HepG2 (cell line): Measurements from ENCODE around the gene UBE2O. TPM values are rescaled to one million over a fixed set of nuclear protein-coding genes. Genes with fewer than 3 reads are reported as not detected.

ENCODE experiments used
- KDM3A ChIP-seq: IDR thresholded peaks from 2 replicates; pipeline ENCODE4 v1.6.1; 2018; ENCODE audit warnings: low read depth, missing compliant biosample characterization
- MIXL1 ChIP-seq: IDR thresholded peaks from 2 replicates; pipeline ENCODE4 v1.6.1; 2016
- SAFB2 ChIP-seq: sonication (generic); formaldehyde crosslinking; IDR thresholded peaks from 2 replicates; pipeline ENCODE4 v1.5.1; 2020; ENCODE audit warnings: missing genetic modification reagents, low read depth, mild to moderate bottlenecking, borderline replicate concordance
- SNAPC5 ChIP-seq: sonication (generic); formaldehyde crosslinking; IDR thresholded peaks from 2 replicates; pipeline ENCODE4 v1.8.1; 2023; ENCODE audit warnings: mild to moderate bottlenecking, missing genetic modification reagents, borderline replicate concordance
- STAT5B ChIP-seq: sonication (generic); formaldehyde crosslinking; IDR thresholded peaks from 2 replicates; pipeline ENCODE4 v1.4.0; 2020; ENCODE audit warnings: missing genetic modification reagents
- YEATS4 ChIP-seq: sonication (generic); formaldehyde crosslinking; IDR thresholded peaks from 2 replicates; pipeline ENCODE4 v1.4.0; 2020; ENCODE audit warnings: missing genetic modification reagents, borderline replicate concordance
- ZBTB38 ChIP-seq: sonication (generic); formaldehyde crosslinking; IDR thresholded peaks from 2 replicates; pipeline ENCODE4 v1.5.1; 2020; ENCODE audit warnings: mild to moderate bottlenecking, missing genetic modification reagents
- ZBTB4 ChIP-seq: sonication (generic); formaldehyde crosslinking; IDR thresholded peaks from 2 replicates; pipeline ENCODE4 v1.4.0; 2020; ENCODE audit warnings: missing genetic modification reagents, mild to moderate bottlenecking, borderline replicate concordance
- ZBTB49 ChIP-seq: sonication (generic); formaldehyde crosslinking; IDR thresholded peaks from 2 replicates; pipeline ENCODE4 v1.4.0; 2020; ENCODE audit warnings: missing genetic modification reagents, borderline replicate concordance
- ZNF101 ChIP-seq: sonication (generic); formaldehyde crosslinking; IDR thresholded peaks from 2 replicates; pipeline ENCODE4 v1.4.0; 2020; ENCODE audit warnings: mild to moderate bottlenecking, low read depth, missing genetic modification reagents, borderline replicate concordance
- ZNF18 ChIP-seq: sonication (generic); formaldehyde crosslinking; IDR thresholded peaks from 2 replicates; pipeline ENCODE4 v1.8.0; 2022; ENCODE audit warnings: mild to moderate bottlenecking, missing genetic modification reagents; ENCODE audit not compliant: insufficient replicate concordance
- ZNF205 ChIP-seq: IDR thresholded peaks from 2 replicates; pipeline ENCODE4 v1.6.1; 2018; ENCODE audit warnings: missing biosample characterization, missing genetic modification reagents
- ZNF256 ChIP-seq: sonication (generic); formaldehyde crosslinking; conservative IDR thresholded peaks from 2 replicates; pipeline ENCODE4 v1.4.0; 2020; ENCODE audit warnings: missing genetic modification reagents
- ZNF292 ChIP-seq: sonication (generic); formaldehyde crosslinking; IDR thresholded peaks from 2 replicates; pipeline ENCODE4 v1.8.1; 2022; ENCODE audit warnings: mild to moderate bottlenecking, low read depth, missing genetic modification reagents, borderline replicate concordance
- ZNF337 ChIP-seq: sonication (generic); formaldehyde crosslinking; IDR thresholded peaks from 2 replicates; pipeline ENCODE4 v1.5.1; 2020; ENCODE audit warnings: missing genetic modification reagents, low read depth, mild to moderate bottlenecking, borderline replicate concordance
- ZNF460 ChIP-seq: sonication (generic); formaldehyde crosslinking; IDR thresholded peaks from 2 replicates; pipeline ENCODE4 v1.5.1; 2020; ENCODE audit warnings: missing genetic modification reagents, mild to moderate bottlenecking, borderline replicate concordance
- ZNF503 ChIP-seq: sonication (generic); formaldehyde crosslinking; IDR thresholded peaks from 2 replicates; pipeline ENCODE4 v1.4.0; 2020; ENCODE audit warnings: missing genetic modification reagents
- ZNF598 ChIP-seq: sonication (generic); formaldehyde crosslinking; IDR thresholded peaks from 2 replicates; pipeline ENCODE4 v1.5.1; 2020; ENCODE audit warnings: mild to moderate bottlenecking, missing genetic modification reagents, borderline replicate concordance
- polyA plus RNA-seq, 8 experiments: library from polyadenylated mRNA; depleted of rRNA in 3 of 8; stranded (reverse) in 7 of 8; unstranded in 1 of 8; fragments of >200 nt; fragmentation: Illumina TruSeq in 4 of 8; extraction: Trizol in 4 of 8; gene quantifications; 2 replicates each; pipeline versions ENCODE4 v1.2.1 to v1.2.3, GENCODE V29; 2011 to 2016; ENCODE audit warnings: low read depth in 4 of 8, missing spikeins in 1 of 8, mixed read lengths in 1 of 8; ENCODE audit not compliant: insufficient read depth in 1 of 8
- total RNA-seq, 5 experiments: library from RNA; depleted of rRNA; stranded (reverse); fragments of >200 nt; fragmentation: Illumina TruSeq; extraction: Trizol; gene quantifications; 2 replicates each; pipeline ENCODE4 v1.2.3, GENCODE V29; 2016; ENCODE audit warnings: low read depth in 1 of 5

Gene UBE2O
- total and polyA plus RNA-seq, 2 of the 13 experiments (the other 11 are each of a cell fraction or from before 2014, with no cell fraction given): 21.5 to 23.5 TPM

GRCh38 chr17:76357597-76358158 lies 95.3 kb downstream of the UBE2O start (continued):
- TF ChIP-seq ZBTB4 (CRISPR knock-in tag) (peak; percentile 47; the same call in 1 of the 2 replicates), ZNF101 (CRISPR knock-in tag) (no peak), ZBTB49 (no peak), ZNF337 (no peak), ZNF18 (no peak), STAT5B (CRISPR knock-in tag) (no peak), ZNF460 (CRISPR knock-in tag) (no peak), ZBTB38 (CRISPR knock-in tag) (peak; percentile 87; the same call in 1 of the 2 replicates), SNAPC5 (CRISPR knock-in tag) (peak; percentile 98), ZNF292 (CRISPR knock-in tag) (no peak; the same call in 1 of the 2 replicates), YEATS4 (CRISPR knock-in tag) (no peak; the same call in 1 of the 2 replicates), MIXL1 (CRISPR knock-in tag) (no peak), ZNF205 (CRISPR knock-in tag) (0 out of 2 replicates have a peak, but pooled peaks have one; percentile 44), SAFB2 (CRISPR knock-in tag) (peak; percentile 54; the same call in 1 of the 2 replicates), ZNF256 (no peak), ZNF598 (CRISPR knock-in tag) (no peak), ZNF503 (CRISPR knock-in tag) (no peak), KDM3A (CRISPR knock-in tag) (no peak)
